T-helper 1 cell (primary cell): ENCODE data around the gene CEBPG.

Experiments
- DNase-seq, 5 donors: peaks; one replicate each; pipeline ENCODE4 v3.0.0-alpha.2; 2012 to 2020

Gene CEBPG

GRCh38 chr19:33426621-33427361 is 53.3 kb downstream of the CEBPG start:
- no peak for DNase-seq

- DNase-seq: no peak
Measured at GRCh38 chr19:33427801-33428626, 54.5 kb downstream of the CEBPG start.

- DNase-seq: no peak
Measured at GRCh38 chr19:33428627-33429125, 55.2 kb downstream of the CEBPG start.

GRCh38 chr19:33429891-33430673 is 56.6 kb downstream of the CEBPG start:
- DNase-seq: peak in 1 of 5 donors; percentile 45

GRCh38 chr19:33430674-33431277 is 57.3 kb downstream of the CEBPG start:
- peak in 4 of 5 donors; percentile 40 to 48 (median 42) for DNase-seq

GRCh38 chr19:33432015-33432414 is 58.5 kb downstream of the CEBPG start:
- no peak for DNase-seq
